Mesothelial cell of epicardium (in vitro differentiated cells): ENCODE measurements around the gene HDDC3. TPM values are rescaled to one million over a fixed set of nuclear protein-coding genes. Genes with fewer than 3 reads are reported as not detected.

ENCODE experiments used
- DNase-seq, 2 experiments: peaks; one replicate each; pipeline ENCODE4 v3.0.0; 2021; ENCODE audit warnings: low spot score in 2 of 2; ENCODE audit not compliant: unreplicated experiment in 2 of 2
- H3K27ac Mint-ChIP-seq: 2 replicates; pipeline ENCODE4 v1.8.0; 2021; ENCODE audit warnings: mixed read lengths
- H3K27me3 Mint-ChIP-seq: 2 replicates; pipeline ENCODE4 v1.8.0; 2021; ENCODE audit warnings: low read depth, mixed read lengths
- H3K36me3 Mint-ChIP-seq: 2 replicates; pipeline ENCODE4 v1.8.0; 2021; ENCODE audit warnings: mixed read lengths
- H3K4me1 Mint-ChIP-seq: 2 replicates; pipeline ENCODE4 v1.8.0; 2021; ENCODE audit warnings: mixed read lengths
- H3K4me3 Mint-ChIP-seq: 2 replicates; pipeline ENCODE4 v1.8.0; 2021; ENCODE audit warnings: mild to moderate bottlenecking, moderate library complexity, mixed read lengths
- H3K9me3 Mint-ChIP-seq: 2 replicates; pipeline ENCODE4 v1.8.0; 2021; ENCODE audit warnings: mixed read lengths
- CTCF ChIP-seq: fragments of 200-600 bp; sonication (generic); IDR thresholded peaks from one replicate; pipeline ENCODE4 v1.5.0; 2021; ENCODE audit warnings: antibody characterized with exemption; ENCODE audit not compliant: unreplicated experiment
- total RNA-seq: library from RNA; stranded (reverse); gene quantifications from 3 replicates; pipeline ENCODE4 v1.2.1, GENCODE V29; 2021

Gene HDDC3
- total RNA-seq, 1 donor from 2014 or later = 11.9 TPM

GRCh38 chr15:90972133-90972532, 39.8 kb upstream of the HDDC3 start:
- Mint-ChIP-seq H3K36me3 (peaks cover 31% of the 10 kb centered on the region), H3K27ac (no peak overlapping the region), H3K4me1 (no peaks in the 10 kb centered on the region), H3K27me3 (no peaks in the 10 kb centered on the region), H3K4me3 (no peak overlapping the region), H3K9me3 (no peaks in the 10 kb centered on the region)
- TF ChIP-seq CTCF = no peak
- DNase-seq = no peak

GRCh38 chr15:90970274-90970673, 37.9 kb upstream of the HDDC3 start:
- Mint-ChIP-seq H3K4me3 (no peak overlapping the region), H3K27ac (no peak overlapping the region)

GRCh38 chr15:90968434-90968833, 36.1 kb upstream of the HDDC3 start:
- H3K9me3 Mint-ChIP-seq = no peaks in the 10 kb centered on the region
- no peaks in the 10 kb centered on the region for H3K4me1 Mint-ChIP-seq
- no peak for TF ChIP-seq CTCF
- no peak overlapping the region for H3K4me3 Mint-ChIP-seq
- peaks cover 31% of the 10 kb centered on the region for H3K36me3 Mint-ChIP-seq
- no peak overlapping the region for H3K27ac Mint-ChIP-seq
- DNase-seq = no peak
- H3K27me3 Mint-ChIP-seq = no peaks in the 10 kb centered on the region

More at GRCh38 chr15:90970274-90970673, 37.9 kb upstream of the HDDC3 start:
- Mint-ChIP-seq H3K9me3 (no peaks in the 10 kb centered on the region), H3K36me3 (peaks cover 29% of the 10 kb centered on the region), H3K27me3 (no peaks in the 10 kb centered on the region), H3K4me1 (no peaks in the 10 kb centered on the region)
- DNase-seq = no peak
- TF ChIP-seq CTCF = no peak

GRCh38 chr15:90967206-90967605, 34.9 kb upstream of the HDDC3 start:
- no peak for TF ChIP-seq CTCF
- no peaks in the 10 kb centered on the region for H3K27me3 Mint-ChIP-seq
- no peak overlapping the region for H3K4me3 Mint-ChIP-seq

GRCh38 chr15:90966262-90966661, 33.9 kb upstream of the HDDC3 start:
- no peak overlapping the region for H3K4me3 Mint-ChIP-seq
- no peak for TF ChIP-seq CTCF
- H3K27ac Mint-ChIP-seq = no peak overlapping the region
- no peaks in the 10 kb centered on the region for H3K27me3 Mint-ChIP-seq
- no peaks in the 10 kb centered on the region for H3K9me3 Mint-ChIP-seq
- peaks cover 39% of the 10 kb centered on the region for H3K36me3 Mint-ChIP-seq
- H3K4me1 Mint-ChIP-seq = peaks cover 1% of the 10 kb centered on the region
- DNase-seq = no peak

More at GRCh38 chr15:90967206-90967605, 34.9 kb upstream of the HDDC3 start:
- Mint-ChIP-seq H3K4me1 (peaks cover 1% of the 10 kb centered on the region), H3K27ac (no peak overlapping the region), H3K9me3 (no peaks in the 10 kb centered on the region), H3K36me3 (peaks cover 35% of the 10 kb centered on the region)
- DNase-seq = no peak

GRCh38 chr15:90962021-90962420, 29.7 kb upstream of the HDDC3 start:
- Mint-ChIP-seq H3K27ac (no peak overlapping the region), H3K9me3 (no peaks in the 10 kb centered on the region), H3K36me3 (peaks cover 28% of the 10 kb centered on the region), H3K4me1 (peaks cover 7% of the 10 kb centered on the region), H3K27me3 (no peaks in the 10 kb centered on the region), H3K4me3 (no peak overlapping the region)
- TF ChIP-seq CTCF = no peak
- no peak for DNase-seq
